ENCODE data around the gene DPH5. TPM values are rescaled to one million over a fixed set of nuclear protein-coding genes. Genes with fewer than 3 reads are reported as not detected.

The DPH5 gene
- total and polyA plus RNA-seq, 2 of the 4 experiments (the other 2 are of a cell fraction) = 32.3 to 42.0 TPM

DNA sequence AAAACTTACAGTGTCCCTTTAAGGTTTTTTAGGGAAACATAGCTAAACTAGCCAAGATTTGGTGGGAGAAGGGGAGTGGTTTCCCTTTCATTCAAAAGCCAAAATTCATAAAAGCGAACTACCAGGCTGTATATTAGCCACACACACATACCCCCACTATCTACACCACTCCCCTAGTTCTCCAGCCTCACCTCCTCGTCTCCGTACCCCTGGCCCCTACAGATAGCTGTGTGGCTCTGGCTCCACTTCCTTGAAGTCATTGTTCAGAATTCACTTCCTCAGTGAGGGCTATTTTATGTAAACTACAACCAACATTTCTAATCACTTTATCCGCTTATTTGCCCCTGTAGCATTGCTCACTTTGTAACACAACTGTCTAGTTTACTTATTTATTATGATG lies 5.3 kb upstream of the DPH5 start:
- Histone ChIP-seq H3K27me3 (ENCODE audit: control insufficient read depth, insufficient read depth, low read length) (no peaks in the 10 kb centered on the region), H3K56ac (ENCODE audit: extremely low read depth, insufficient read depth, low read length) (no peak overlapping the region), H2BK15ac (ENCODE audit: low read depth, low read length) (no peak overlapping the region), H2BK120ac (ENCODE audit: low read depth, low read length) (no peak overlapping the region), H3K14ac (replicated peaks; ENCODE audit: low read depth, low read length) (no peak overlapping the region), H4K5ac (ENCODE audit: low read depth, low read length) (no peak overlapping the region), H3K23ac (ENCODE audit: low read depth, low read length) (no peak overlapping the region), H3K4me2 (ENCODE audit: low read depth, low read length) (no peak overlapping the region), H3K79me1 (ENCODE audit: low read depth in 1 of 2, low read length in 2 of 2) (peaks cover 13 to 38% of the 10 kb centered on the region in 2 experiments), H3K9ac (ENCODE audit: low read depth, low read length) (no peak overlapping the region), H3K4me3 (ENCODE audit: insufficient read depth, low read depth, low read length) (no peak overlapping the region), H4K91ac (ENCODE audit: insufficient read depth, low read depth, low read length) (no peak overlapping the region), H2AK9ac (replicated peaks; ENCODE audit: low read depth, low read length, poor library complexity) (no peak overlapping the region), H3K18ac (ENCODE audit: low read depth, low read length) (no peak overlapping the region), H2AK5ac (ENCODE audit: low read depth, low read length) (no peak overlapping the region), H3K4me1 (ENCODE audit: control insufficient read depth, insufficient read depth, low read length) (0 out of 2 replicates have a peak, but pooled peaks cover 2% of the 10 kb centered on the region), H4K20me1 (ENCODE audit: insufficient read depth, low read length) (no peaks in the 10 kb centered on the region), H3K36me3 (ENCODE audit: control insufficient read depth, insufficient read depth, low read length) (no peaks in the 10 kb centered on the region), H3K4ac (ENCODE audit: low read depth, low read length) (no peak overlapping the region), H3K27ac (ENCODE audit: insufficient read depth, low read length) (no peak overlapping the region), H2AFZ (replicated peaks; ENCODE audit: low read length, poor library complexity) (no peak overlapping the region), H3K9me1 (ENCODE audit: insufficient read depth, low read length) (0 out of 2 replicates have a peak, but pooled peaks cover 3% of the 10 kb centered on the region), H3K9me3 (ENCODE audit: control insufficient read depth, insufficient read depth, low read length) (no peaks in the 10 kb centered on the region), H2BK5ac (ENCODE audit: low read depth, low read length, poor library complexity, severe bottlenecking) (no peak overlapping the region), H2BK20ac (ENCODE audit: low read depth, low read length) (no peak overlapping the region), H4K8ac (ENCODE audit: low read depth in 2 of 2, low read length in 2 of 2) (no peak overlapping the region)
- no peak for DNase-seq
- in situ Hi-C loops (cut with MboI; ENCODE audit: low sequenced_read_pairs) (loop anchor here (25.0 kb wide), 1 partner anchor 206 kb away; the partner anchor contains the start of gene S1PR1), intact Hi-C loops (cut with micrococcal nuclease) (no loop called here), dilution Hi-C loops (cut with HindIII; ENCODE audit: low sequenced_read_pairs, unreplicated experiment) (no loop called here)
- no peak for ATAC-seq (ENCODE audit: low read depth)
- BruUV-seq (replicated peaks) = no TSS peak
- ChIA-PET CTCF (interaction anchor here (1.4 kb wide), 1 partner anchor 11 kb away, joined by 3 read pairs; no protein-coding TSS in a partner anchor), POLR2A (ENCODE audit: unreplicated experiment) (no interaction called here)
- TF ChIP-seq RCOR1 (IDR thresholded peaks at IDR 0.05; ENCODE audit: insufficient replicate concordance, low read length) = no peak
- TF ChIP-seq CEBPB (IDR thresholded peaks at IDR 0.05; ENCODE audit: low read depth, low read length) = no peak
- no peak for TF ChIP-seq RAD21 (IDR thresholded peaks at IDR 0.05; ENCODE audit: low read length)
- TF ChIP-seq POLR2A (IDR thresholded peaks at IDR 0.05; ENCODE audit: low read depth, low read length) = no peak
- no peak for TF ChIP-seq FOS (IDR thresholded peaks at IDR 0.05; ENCODE audit: low read depth, low read length)
- TF ChIP-seq, protein P1, sequence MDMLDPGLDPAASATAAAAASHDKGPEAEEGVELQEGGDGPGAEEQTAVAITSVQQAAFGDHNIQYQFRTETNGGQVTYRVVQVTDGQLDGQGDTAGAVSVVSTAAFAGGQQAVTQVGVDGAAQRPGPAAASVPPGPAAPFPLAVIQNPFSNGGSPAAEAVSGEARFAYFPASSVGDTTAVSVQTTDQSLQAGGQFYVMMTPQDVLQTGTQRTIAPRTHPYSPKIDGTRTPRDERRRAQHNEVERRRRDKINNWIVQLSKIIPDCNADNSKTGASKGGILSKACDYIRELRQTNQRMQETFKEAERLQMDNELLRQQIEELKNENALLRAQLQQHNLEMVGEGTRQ (IDR thresholded peaks at IDR 0.05; ENCODE audit: low read depth, low read length) = no peak
- no peak for TF ChIP-seq ELK1 (IDR thresholded peaks at IDR 0.05; ENCODE audit: borderline replicate concordance, low read depth, low read length)
- no peak for TF ChIP-seq NFE2L2 (IDR thresholded peaks at IDR 0.05; ENCODE audit: low read depth, low read length)
- TF ChIP-seq RFX5 (IDR thresholded peaks at IDR 0.05; ENCODE audit: low read depth, low read length) = no peak
- no peak for TF ChIP-seq MAFK (IDR thresholded peaks at IDR 0.05; ENCODE audit: low read depth, low read length)
- TF ChIP-seq CTCF (conservative IDR thresholded peaks at IDR 0.05; ENCODE audit: low read depth, low read length) = no peak
- TF ChIP-seq MXI1 (IDR thresholded peaks at IDR 0.05; ENCODE audit: borderline replicate concordance, low read depth, low read length) = no peak
- TF ChIP-seq SMC3 (IDR thresholded peaks at IDR 0.05; ENCODE audit: low read depth, low read length) = no peak
- no CpG with 5 or more reads among the region's 4 CpGs for WGBS, 2 experiments (ENCODE audit: extremely low coverage in 2 of 2, insufficient read length in 1 of 2)
